CD8-positive, alpha-beta memory T cell (primary cell): ENCODE data around the gene ZNF581. TPM values are rescaled to one million over a fixed set of nuclear protein-coding genes. Genes with fewer than 3 reads are reported as not detected.

Experiments
- CTCF ChIA-PET: fragments of 350-600 bp; sonication (Branson Sonifier 250); formaldehyde crosslinking; loops from one replicate; lab custom pipeline; 2021; ENCODE audit warnings: antibody characterized with exemption; lab: Charles Lee
- POLR2A ChIA-PET: fragments of 350-600 bp; sonication (Branson Sonifier 250); formaldehyde crosslinking; loops from one replicate; lab custom pipeline; 2021; ENCODE audit warnings: antibody characterized with exemption; lab: Charles Lee
- DNase-seq, 5 donors: peaks; one replicate each; pipeline versions ENCODE4 v3.0.0 to v3.0.0-alpha.2; 2020 to 2022; ENCODE audit warnings: mixed read lengths in 1 of 5
- H3K27ac ChIP-seq: one replicate; pipeline ENCODE4 v1.7.0; 2013; ENCODE audit warnings: low read depth, mild to moderate bottlenecking, low read length, moderate library complexity
- H3K27me3 ChIP-seq: 2 replicates; pipeline ENCODE4 v1.7.0; 2013; ENCODE audit warnings: low read length, mild to moderate bottlenecking; ENCODE audit not compliant: insufficient read depth, poor library complexity, severe bottlenecking
- H3K36me3 ChIP-seq: 2 replicates; pipeline ENCODE4 v1.7.0; 2013; ENCODE audit warnings: mild to moderate bottlenecking, low read length, moderate library complexity; ENCODE audit not compliant: insufficient read depth
- H3K4me1 ChIP-seq: 2 replicates; pipeline ENCODE4 v1.7.0; 2013; ENCODE audit warnings: mild to moderate bottlenecking, low read length, moderate library complexity; ENCODE audit not compliant: insufficient read depth
- H3K4me3 ChIP-seq: 2 replicates; pipeline ENCODE4 v1.7.0; 2013; ENCODE audit warnings: mild to moderate bottlenecking, low read length
- H3K9me3 ChIP-seq: 2 replicates; pipeline ENCODE4 v1.7.0; 2013; ENCODE audit warnings: mild to moderate bottlenecking, low read length
- H3K27ac Mint-ChIP-seq, 8 donors: one replicate each; pipeline ENCODE4 v1.8.0; 2020 to 2021; ENCODE audit warnings: mixed read lengths in 8 of 8, mild to moderate bottlenecking in 6 of 8, inconsistent platforms in 3 of 8, moderate library complexity in 3 of 8
- H3K27me3 Mint-ChIP-seq, 2 donors: one replicate each; pipeline ENCODE4 v1.8.0; 2020 to 2021; ENCODE audit warnings: mixed read lengths in 2 of 2, mild to moderate bottlenecking in 1 of 2, moderate library complexity in 1 of 2
- H3K36me3 Mint-ChIP-seq, 3 donors: one replicate each; pipeline ENCODE4 v1.8.0; 2020 to 2021; ENCODE audit warnings: mixed read lengths in 3 of 3, inconsistent platforms in 1 of 3, mild to moderate bottlenecking in 1 of 3
- H3K4me1 Mint-ChIP-seq, 3 donors: one replicate each; pipeline ENCODE4 v1.8.0; 2020 to 2021; ENCODE audit warnings: mixed read lengths in 3 of 3, inconsistent platforms in 1 of 3, mild to moderate bottlenecking in 1 of 3
- H3K4me3 Mint-ChIP-seq, 7 donors: one replicate each; pipeline ENCODE4 v1.8.0; 2020 to 2021; ENCODE audit warnings: mixed read lengths in 7 of 7, mild to moderate bottlenecking in 6 of 7, moderate library complexity in 4 of 7, inconsistent platforms in 2 of 7
- H3K9me3 Mint-ChIP-seq, 5 donors: one replicate each; pipeline ENCODE4 v1.8.0; 2020 to 2022; ENCODE audit warnings: mixed read lengths in 5 of 5, mild to moderate bottlenecking in 3 of 5, moderate library complexity in 2 of 5, inconsistent platforms in 1 of 5
- polyA plus RNA-seq: library from polyadenylated mRNA; unstranded; fragments of 300-500 nt; fragmentation: Illumina TruSeq; gene quantifications from one replicate; pipeline ENCODE4 v1.2.3, GENCODE V29; 2021
- total RNA-seq, 2 experiments: library from RNA; stranded (reverse); gene quantifications; one replicate each; pipeline ENCODE4 v1.2.3, GENCODE V29; 2021

Gene ZNF581
- total and polyA plus RNA-seq, 3 experiments from 2014 or later: 23.4 to 34.4 (median 32.8) TPM

DNA sequence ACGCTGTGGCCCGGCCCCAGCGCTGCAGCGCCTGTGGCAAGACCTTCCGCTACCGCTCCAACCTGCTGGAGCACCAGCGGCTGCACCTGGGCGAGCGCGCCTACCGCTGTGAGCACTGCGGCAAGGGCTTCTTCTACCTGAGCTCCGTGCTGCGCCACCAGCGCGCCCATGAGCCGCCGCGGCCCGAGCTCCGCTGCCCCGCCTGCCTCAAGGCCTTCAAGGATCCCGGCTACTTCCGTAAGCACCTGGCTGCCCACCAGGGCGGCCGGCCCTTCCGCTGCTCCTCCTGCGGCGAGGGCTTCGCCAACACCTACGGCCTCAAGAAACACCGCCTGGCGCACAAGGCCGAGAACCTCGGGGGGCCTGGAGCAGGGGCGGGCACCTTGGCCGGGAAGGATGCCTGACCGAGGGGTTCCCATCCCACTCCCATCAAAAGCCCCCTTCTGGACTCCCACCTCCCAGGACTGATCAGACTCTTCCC, 27.0 kb upstream of the ZNF581 start:
- H3K27me3 Mint-ChIP-seq: no peaks in the 10 kb centered on the region
- H3K9me3 Mint-ChIP-seq: no peaks in the 10 kb centered on the region
- no peak for DNase-seq
- Histone ChIP-seq H3K4me1 (peaks cover 11% of the 10 kb centered on the region), H3K36me3 (no peaks in the 10 kb centered on the region), H3K27me3 (no peaks in the 10 kb centered on the region), H3K27ac (no peak overlapping the region), H3K4me3 (no peak overlapping the region), H3K9me3 (no peaks in the 10 kb centered on the region)
- peaks cover 0 to 36% (median 7%) of the 10 kb centered on the region in 3 donors for H3K36me3 Mint-ChIP-seq
- peaks cover 22 to 38% (median 31%) of the 10 kb centered on the region in 3 donors for H3K4me1 Mint-ChIP-seq
- H3K27ac Mint-ChIP-seq: no peak overlapping the region
- POLR2A ChIA-PET: no interaction called here
- CTCF ChIA-PET: interaction anchor here (2.7 kb wide), 1 partner anchor 10 kb away, joined by 10 read pairs; the partner anchor contains the start of gene ZNF865
- no peak overlapping the region for H3K4me3 Mint-ChIP-seq

DNA sequence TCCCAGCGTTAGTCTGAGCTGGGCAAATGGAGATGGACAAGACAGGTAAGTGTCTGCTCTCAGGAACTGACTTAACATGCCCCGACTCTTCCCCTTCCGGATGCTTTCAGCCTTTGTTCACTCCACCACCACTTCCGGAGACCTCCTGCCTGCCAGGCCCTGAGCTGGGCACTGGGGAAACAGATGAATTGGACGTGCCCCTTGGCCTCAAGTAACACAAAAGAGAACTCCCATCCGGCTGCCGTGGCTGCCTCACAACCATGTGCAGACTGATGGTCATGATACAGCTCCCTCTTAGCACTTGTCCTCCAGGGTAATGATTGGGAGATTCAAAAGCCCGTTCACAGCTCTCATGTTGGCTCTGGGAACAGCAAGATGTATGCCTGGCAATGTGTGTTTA, 26.0 kb upstream of the ZNF581 start:
- H3K27me3 ChIP-seq: no peaks in the 10 kb centered on the region
- no peaks in the 10 kb centered on the region for H3K36me3 ChIP-seq
- Mint-ChIP-seq H3K27me3 (no peaks in the 10 kb centered on the region), H3K9me3 (no peaks in the 10 kb centered on the region), H3K27ac (peak overlapping the region in 2 of 8 donors; percentile 26 to 80), H3K4me1 (peaks cover 18 to 30% (median 23%) of the 10 kb centered on the region in 3 donors), H3K4me3 (no peak overlapping the region), H3K36me3 (peaks cover 0 to 31% (median 7%) of the 10 kb centered on the region in 3 donors)
- ChIA-PET POLR2A (no interaction called here), CTCF (interaction anchor here (0.7 to 2.7 kb wide), 2 partner anchors 11 to 15 kb away, joined by 3 to 10 read pairs; partner anchors contain the start of gene ZNF865)
- no peaks in the 10 kb centered on the region for H3K9me3 ChIP-seq
- H3K27ac ChIP-seq: no peak overlapping the region
- H3K4me3 ChIP-seq: no peak overlapping the region
- peaks cover 11% of the 10 kb centered on the region for H3K4me1 ChIP-seq
- no peak for DNase-seq

- ChIA-PET POLR2A (interaction anchor here (0.6 to 0.7 kb wide), 2 partner anchors 34 to 46 kb away, joined by 4 to 10 read pairs; no protein-coding TSS in a partner anchor), CTCF (interaction anchor here (0.6 to 3.5 kb wide), 4 partner anchors 12 to 151 kb away, joined by 3 to 22 read pairs (median 6); partner anchors contain the start of gene ZNF865)
- Mint-ChIP-seq H3K36me3 (peaks cover 0 to 22% (median 7%) of the 10 kb centered on the region in 3 donors), H3K9me3 (no peaks in the 10 kb centered on the region), H3K27ac (peak overlapping the region in 2 of 8 donors; percentile 74 to 75), H3K4me1 (peaks cover 20 to 28% (median 21%) of the 10 kb centered on the region in 3 donors), H3K4me3 (no peak overlapping the region), H3K27me3 (no peaks in the 10 kb centered on the region)
- Histone ChIP-seq H3K36me3 (no peaks in the 10 kb centered on the region), H3K27ac (no peak overlapping the region), H3K4me1 (peaks cover 12% of the 10 kb centered on the region), H3K27me3 (no peaks in the 10 kb centered on the region), H3K4me3 (no peak overlapping the region), H3K9me3 (no peaks in the 10 kb centered on the region)
- DNase-seq: no peak
Measured at GRCh38 chr19:55618426-55618825, 25.0 kb upstream of the ZNF581 start.

GRCh38 chr19:55619286-55619685, 24.2 kb upstream of the ZNF581 start:
- Mint-ChIP-seq H3K27ac (no peak overlapping the region), H3K4me1 (peaks cover 26 to 37% (median 29%) of the 10 kb centered on the region in 3 donors)

DNA sequence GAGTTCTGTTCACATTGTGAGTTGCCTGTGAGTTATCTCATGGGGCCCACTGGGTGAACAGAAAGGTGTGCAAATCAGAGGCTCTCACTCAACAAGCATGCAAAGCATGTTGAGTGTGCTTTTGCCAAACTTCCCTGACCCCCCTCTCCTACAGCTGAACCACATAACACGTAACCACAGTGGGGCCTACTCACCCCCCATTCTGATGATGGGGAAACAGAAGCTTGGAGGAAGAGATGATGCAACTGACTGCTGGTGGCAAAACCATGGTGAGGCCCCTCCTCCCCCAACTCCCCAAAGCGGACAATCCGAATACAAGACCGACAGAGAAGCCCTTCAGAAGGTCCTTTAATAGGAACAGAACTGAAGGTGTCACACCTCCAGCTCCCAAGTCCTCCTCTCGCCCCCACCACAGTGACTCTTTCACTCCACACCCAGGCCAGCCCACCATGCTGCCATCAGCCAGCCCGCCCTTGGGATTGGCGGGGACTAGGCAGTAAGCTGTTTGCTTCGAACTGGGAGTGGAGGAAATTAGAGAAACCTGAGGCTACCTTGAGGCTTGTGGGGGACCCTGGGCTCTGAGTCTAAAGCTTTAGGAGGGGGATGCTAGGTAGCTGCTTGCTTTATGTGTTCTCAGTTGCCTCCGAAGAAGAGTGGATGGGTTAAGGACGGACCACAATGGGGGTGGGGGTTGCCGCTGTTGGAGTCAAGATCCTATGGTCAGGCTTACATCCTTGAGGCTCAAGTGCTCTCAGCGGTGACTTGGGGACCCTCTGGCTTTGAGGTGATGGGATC, 22.8 kb upstream of the ZNF581 start:
- peak overlapping the region in 2 of 7 donors; percentile 39 to 40 for H3K4me3 Mint-ChIP-seq
- ChIA-PET POLR2A (no interaction called here), CTCF (interaction anchor here (1.1 to 3.5 kb wide), 4 partner anchors 12 to 116 kb away, joined by 3 to 22 read pairs (median 8); partner anchors contain the start of genes ZNF581 and ZNF865)
- peaks cover 0 to 20% (median 9%) of the 10 kb centered on the region in 3 donors for H3K36me3 Mint-ChIP-seq
- H3K9me3 Mint-ChIP-seq: no peaks in the 10 kb centered on the region
- H3K27me3 Mint-ChIP-seq: no peaks in the 10 kb centered on the region
- no peak overlapping the region for H3K27ac ChIP-seq
- H3K4me3 ChIP-seq: no peak overlapping the region
- no peaks in the 10 kb centered on the region for H3K27me3 ChIP-seq
- no peaks in the 10 kb centered on the region for H3K36me3 ChIP-seq
- no peaks in the 10 kb centered on the region for H3K9me3 ChIP-seq
- H3K4me1 ChIP-seq: peaks cover 29% of the 10 kb centered on the region
- H3K4me1 Mint-ChIP-seq: peaks cover 33 to 48% (median 40%) of the 10 kb centered on the region in 3 donors
- peak overlapping the region in 7 of 8 donors; percentile 59 to 84 (median 75) for H3K27ac Mint-ChIP-seq
- peak in 1 of 5 donors; percentile 66 for DNase-seq

More at GRCh38 chr19:55619286-55619685, 24.2 kb upstream of the ZNF581 start:
- DNase-seq: no peak
- H3K4me3 Mint-ChIP-seq: no peak overlapping the region
- H3K4me3 ChIP-seq: no peak overlapping the region
- H3K27me3 Mint-ChIP-seq: no peaks in the 10 kb centered on the region
- H3K36me3 Mint-ChIP-seq: peaks cover 0 to 21% (median 9%) of the 10 kb centered on the region in 3 donors
- H3K9me3 ChIP-seq: no peaks in the 10 kb centered on the region
- H3K27ac ChIP-seq: no peak overlapping the region
- H3K4me1 ChIP-seq: peaks cover 18% of the 10 kb centered on the region
- H3K9me3 Mint-ChIP-seq: no peaks in the 10 kb centered on the region
- POLR2A ChIA-PET: no interaction called here
- H3K36me3 ChIP-seq: no peaks in the 10 kb centered on the region
- CTCF ChIA-PET: interaction anchor here (1.1 to 3.5 kb wide), 2 partner anchors 13 to 152 kb away, joined by 3 to 22 read pairs; no protein-coding TSS in a partner anchor
- H3K27me3 ChIP-seq: no peaks in the 10 kb centered on the region

DNA sequence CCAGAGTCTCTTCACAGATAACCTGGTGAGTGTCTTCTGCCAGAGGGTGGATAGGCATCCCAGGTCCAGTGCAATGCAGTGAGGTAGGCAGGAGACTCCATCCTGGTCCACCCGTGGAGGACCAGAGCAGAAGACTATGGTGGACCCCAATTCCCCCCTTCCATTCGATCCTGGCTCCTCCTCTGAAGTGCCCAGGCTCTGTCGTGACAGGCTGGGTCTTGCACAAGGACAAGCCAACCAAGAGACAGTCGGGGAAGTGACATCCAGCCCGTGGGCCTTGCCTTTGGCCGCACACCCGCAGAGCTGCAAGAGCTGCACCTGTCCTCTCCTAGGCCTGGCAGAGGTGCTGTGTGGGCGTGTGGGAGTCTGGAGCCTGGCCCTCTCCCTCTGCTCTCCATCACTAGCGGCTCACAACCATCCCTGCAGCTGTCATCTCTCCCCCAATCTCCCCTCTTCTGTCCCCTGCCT, 22.2 kb upstream of the ZNF581 start:
- no peak overlapping the region for H3K4me3 ChIP-seq
- H3K4me1 ChIP-seq: peaks cover 35% of the 10 kb centered on the region
- DNase-seq: no peak
- ChIA-PET CTCF (interaction anchor here (1.1 to 6.5 kb wide), 5 partner anchors 11 to 117 kb away, joined by 3 to 67 read pairs (median 10); partner anchors contain the start of genes ZNF581 and ZNF865), POLR2A (interaction anchor here (0.5 kb wide), 1 partner anchor 556 kb away, joined by 3 read pairs; no protein-coding TSS in a partner anchor)
- Mint-ChIP-seq H3K4me1 (peaks cover 37 to 53% (median 46%) of the 10 kb centered on the region in 3 donors), H3K36me3 (peaks cover 0 to 18% (median 9%) of the 10 kb centered on the region in 3 donors), H3K27ac (no peak overlapping the region), H3K27me3 (no peaks in the 10 kb centered on the region), H3K9me3 (no peaks in the 10 kb centered on the region), H3K4me3 (peak overlapping the region in 1 of 7 donors; percentile 40)
- H3K9me3 ChIP-seq: no peaks in the 10 kb centered on the region
- H3K27me3 ChIP-seq: no peaks in the 10 kb centered on the region
- H3K36me3 ChIP-seq: no peaks in the 10 kb centered on the region
- H3K27ac ChIP-seq: no peak overlapping the region

DNA sequence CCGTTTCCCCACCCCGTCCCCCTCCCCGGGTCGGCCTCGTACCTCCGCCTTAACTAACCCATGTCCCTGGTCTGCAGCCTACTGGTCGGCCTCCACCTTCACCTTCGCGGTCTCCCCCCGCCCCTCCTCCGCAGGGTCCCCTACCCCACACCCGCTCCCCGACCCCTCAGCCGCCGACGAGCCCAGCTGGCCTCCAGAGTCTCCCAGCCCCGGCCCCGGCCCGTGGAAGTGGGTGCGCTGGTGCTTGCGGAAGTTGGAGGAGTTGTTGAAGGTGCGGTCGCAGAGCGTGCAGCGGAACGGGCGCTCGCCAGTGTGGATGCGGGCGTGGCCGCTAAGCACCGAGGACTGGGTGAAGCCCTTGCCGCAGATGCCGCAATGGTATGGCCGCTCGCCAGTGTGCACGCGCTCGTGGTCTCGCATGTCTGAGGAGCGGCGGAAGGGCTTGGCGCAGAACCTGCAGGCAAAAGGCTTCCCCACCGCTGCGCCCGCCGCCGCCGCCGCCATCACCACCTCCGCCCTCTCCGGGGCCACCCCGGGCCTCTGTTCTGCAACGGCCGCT, 21.7 kb upstream of the ZNF581 start:
- no peak overlapping the region for H3K27ac ChIP-seq
- POLR2A ChIA-PET: interaction anchor here (0.5 kb wide), 1 partner anchor 556 kb away, joined by 3 read pairs; no protein-coding TSS in a partner anchor
- Mint-ChIP-seq H3K27ac (no peak overlapping the region), H3K4me1 (peaks cover 42 to 58% (median 51%) of the 10 kb centered on the region in 3 donors), H3K4me3 (no peak overlapping the region), H3K9me3 (no peaks in the 10 kb centered on the region), H3K36me3 (peaks cover 0 to 14% (median 9%) of the 10 kb centered on the region in 3 donors), H3K27me3 (no peaks in the 10 kb centered on the region)
- peak in 1 of 5 donors; percentile 48 for DNase-seq
- no peaks in the 10 kb centered on the region for H3K27me3 ChIP-seq
- no peaks in the 10 kb centered on the region for H3K36me3 ChIP-seq
- H3K4me3 ChIP-seq: no peak overlapping the region
- H3K4me1 ChIP-seq: peaks cover 40% of the 10 kb centered on the region
- no peaks in the 10 kb centered on the region for H3K9me3 ChIP-seq
- CTCF ChIA-PET: interaction anchor here (6.5 kb wide), 1 partner anchor 15 kb away, joined by 67 read pairs; the partner anchor contains the start of gene ZNF865
